ENCODE data around the gene PFN1.
"Not testable (repeated sequence)": the region's sequence is repeated elsewhere in the genome, so short reads cannot be mapped to it uniquely, and the experiment has no call there.

The PFN1 gene

GRCh38 chr17:4934173-4934979 is 14.0 kb downstream of the PFN1 start:
- no peak for DNase-seq (ENCODE audit: low read depth)
- H3K4me3 ChIP-seq (ENCODE audit: low read depth, low read length): no peak overlapping the region

DNA sequence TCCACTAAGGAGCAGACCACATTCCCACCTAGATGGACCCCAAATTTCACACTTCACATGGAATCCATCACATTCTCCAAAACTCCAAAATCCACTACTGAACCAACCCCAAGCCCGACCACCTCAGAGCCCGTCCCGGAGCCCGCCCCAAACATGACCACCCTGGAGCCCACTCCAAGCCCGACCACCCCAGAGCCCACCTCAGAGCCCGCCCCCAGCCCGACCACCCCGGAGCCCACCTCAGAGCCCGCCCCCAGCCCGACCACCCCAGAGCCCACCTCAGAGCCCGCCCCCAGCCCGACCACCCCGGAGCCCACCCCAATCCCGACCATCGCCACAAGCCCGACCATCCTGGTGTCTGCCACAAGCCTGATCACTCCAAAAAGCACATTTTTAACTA is 14.7 kb downstream of the PFN1 start:
- no peak for DNase-seq (ENCODE audit: low read depth)
- H3K4me3 ChIP-seq (ENCODE audit: low read depth, low read length): no peak overlapping the region

- no peak overlapping the region for H3K4me3 ChIP-seq (ENCODE audit: low read depth, low read length)
- DNase-seq (ENCODE audit: low read depth): no peak
Measured at GRCh38 chr17:4932756-4933155, 15.6 kb downstream of the PFN1 start.

- no peak for DNase-seq (ENCODE audit: low read depth)
- H3K4me3 ChIP-seq (ENCODE audit: low read depth, low read length): no peak within 1 kb of the TSS
Measured at GRCh38 chr17:4931963-4932362, 16.4 kb downstream of the PFN1 start, which contains the start of gene GP1BA. Gene GP1BA, plus strand, starts transcription at chr17:4932277. Its CDS starts 328 bp downstream, at chr17:4932605.

DNA sequence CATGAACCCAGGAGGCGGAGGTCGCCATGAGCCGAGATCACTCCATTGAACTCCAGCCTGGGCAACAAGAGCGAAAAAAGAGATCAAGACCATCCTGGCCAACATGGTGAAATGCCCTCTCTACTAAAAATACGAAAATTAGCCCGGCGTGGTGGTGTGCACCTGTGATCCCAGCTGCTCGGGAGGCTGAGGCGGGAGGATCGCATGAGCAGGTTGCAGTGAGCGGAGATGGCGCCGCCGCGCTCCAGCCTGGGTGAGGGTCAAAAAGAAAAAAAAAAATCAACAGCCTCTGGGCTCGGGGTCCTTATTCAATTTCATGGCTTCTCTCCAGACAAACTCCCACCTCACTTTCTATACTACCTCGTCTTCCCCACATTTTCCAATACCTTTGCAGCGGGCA is 19.4 kb downstream of the PFN1 start:
- no peak overlapping the region for H3K4me3 ChIP-seq (ENCODE audit: low read depth, low read length)
- DNase-seq (ENCODE audit: low read depth): no peak

GRCh38 chr17:4926577-4927335 is 21.6 kb downstream of the PFN1 start:
- not testable (repeated sequence) for DNase-seq (ENCODE audit: low read depth)

GRCh38 chr17:4921320-4921719 is 27.0 kb downstream of the PFN1 start:
- H3K4me3 ChIP-seq (ENCODE audit: low read depth, low read length): no peak overlapping the region
- DNase-seq (ENCODE audit: low read depth): no peak

More at GRCh38 chr17:4926577-4927335, 21.6 kb downstream of the PFN1 start:
- H3K4me3 ChIP-seq (ENCODE audit: low read depth, low read length): not testable (repeated sequence)

- no peak overlapping the region for H3K4me3 ChIP-seq (ENCODE audit: low read depth, low read length)
- peak; percentile 49 for DNase-seq (ENCODE audit: low read depth)
Measured at GRCh38 chr17:4920351-4921048, 27.8 kb downstream of the PFN1 start.

DNA sequence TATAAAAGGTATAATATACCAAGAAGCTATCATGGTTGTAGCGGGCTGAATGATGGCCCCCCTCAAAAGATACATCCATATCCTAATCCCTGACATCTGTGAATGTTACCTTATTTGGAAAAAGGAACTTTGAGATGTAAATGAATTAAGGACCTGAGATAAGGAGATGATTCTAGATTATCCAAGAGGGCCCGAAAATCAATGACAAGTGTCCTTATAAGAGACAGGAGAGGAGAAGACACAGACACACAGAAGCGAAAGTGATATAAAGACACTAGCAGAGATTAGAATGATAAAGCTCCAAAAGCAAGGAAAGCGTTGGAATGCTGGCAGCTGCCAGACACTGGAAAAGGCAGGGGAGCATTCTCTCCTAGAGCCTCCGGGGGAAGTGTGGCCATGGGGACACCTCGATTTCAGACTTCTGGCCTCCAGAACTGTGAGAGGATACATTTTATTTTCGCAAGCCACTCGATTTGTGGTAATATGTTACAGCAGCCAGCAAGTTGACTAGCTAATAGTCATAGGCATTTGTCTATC is 28.8 kb downstream of the PFN1 start:
- no peak overlapping the region for H3K4me3 ChIP-seq (ENCODE audit: low read depth, low read length)
- DNase-seq (ENCODE audit: low read depth): no peak

GRCh38 chr17:4914551-4914950 is 33.8 kb downstream of the PFN1 start:
- not testable (repeated sequence) for DNase-seq (ENCODE audit: low read depth); H3K4me3 ChIP-seq (ENCODE audit: low read depth, low read length)

- no peak overlapping the region for H3K4me3 ChIP-seq (ENCODE audit: low read depth, low read length)
- DNase-seq (ENCODE audit: low read depth): no peak
Measured at GRCh38 chr17:4913994-4914393, 34.3 kb downstream of the PFN1 start.

- no peak overlapping the region for H3K4me3 ChIP-seq (ENCODE audit: low read depth, low read length)
Measured at GRCh38 chr17:4908711-4909496, 39.4 kb downstream of the PFN1 start.

GRCh38 chr17:4908301-4908700 is 40.0 kb downstream of the PFN1 start:
- no peak overlapping the region for H3K4me3 ChIP-seq (ENCODE audit: low read depth, low read length)
- DNase-seq (ENCODE audit: low read depth): no peak

More at GRCh38 chr17:4908711-4909496, 39.4 kb downstream of the PFN1 start:
- peak; percentile 62 for DNase-seq (ENCODE audit: low read depth)

DNA sequence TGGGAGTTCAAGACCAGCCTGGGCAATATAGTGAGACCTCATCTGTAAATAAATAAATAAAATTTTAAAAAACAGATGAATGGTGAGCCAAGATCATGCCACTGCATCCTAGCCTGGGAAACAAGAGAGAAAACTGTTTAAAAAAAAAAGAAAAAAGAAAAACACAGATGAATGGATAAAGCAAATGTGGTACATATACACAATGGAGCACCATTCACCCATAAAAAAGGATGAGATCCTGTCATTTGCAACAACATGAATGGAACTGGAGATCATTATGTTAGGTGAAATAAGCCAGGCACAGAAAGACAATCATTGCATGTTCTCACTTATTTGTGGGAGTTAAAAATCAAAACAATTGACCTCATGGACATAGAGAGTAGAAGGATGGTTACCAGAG is 41.7 kb downstream of the PFN1 start:
- H3K4me3 ChIP-seq (ENCODE audit: low read depth, low read length); DNase-seq (ENCODE audit: low read depth): not testable (repeated sequence)

DNA sequence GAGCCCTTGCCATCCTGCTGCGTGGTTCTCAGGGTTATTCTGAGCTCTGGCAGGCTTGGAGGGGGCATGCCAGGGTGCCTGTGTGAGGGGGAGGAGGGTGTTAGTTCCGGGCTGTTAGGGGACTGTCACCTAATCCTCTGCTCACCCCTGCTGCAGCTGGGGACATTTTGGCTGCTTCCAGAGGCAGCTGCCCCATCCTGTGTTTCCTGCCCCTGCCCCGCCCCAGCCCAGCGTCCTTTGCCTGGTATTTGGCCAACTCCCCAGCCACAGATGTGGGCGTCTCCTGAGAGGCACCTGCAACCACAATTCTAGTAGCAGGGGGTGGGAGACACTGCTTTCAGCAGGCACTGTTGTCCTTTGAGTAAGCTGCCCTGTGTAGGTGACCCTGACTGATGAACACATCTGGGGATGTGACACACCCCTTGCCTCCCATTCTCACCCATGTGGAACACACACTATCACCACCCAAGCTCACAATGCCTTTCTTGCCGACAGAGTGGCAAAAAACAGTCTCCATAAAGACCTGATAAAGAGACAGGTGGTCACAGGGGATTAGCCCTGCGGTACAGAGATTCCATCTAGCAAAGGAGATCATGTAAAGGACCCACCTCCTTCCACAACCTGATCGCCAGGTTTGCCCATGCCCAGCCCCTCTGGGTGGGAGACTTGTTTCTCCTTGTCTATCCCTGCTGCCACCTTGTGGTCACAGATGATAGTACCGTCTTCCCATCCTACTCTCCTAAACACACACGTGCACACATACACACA is 45.1 kb downstream of the PFN1 start, which contains the start of gene CHRNE:
TSS of gene CHRNE (minus strand) at position 48 of the 768 bp plus-strand sequence. CDS start at position 13, 35 bp downstream.
- peak; percentile 51 for DNase-seq (ENCODE audit: low read depth)
- H3K4me3 ChIP-seq (ENCODE audit: low read depth, low read length): no peak within 1 kb of the TSS

- no peak for DNase-seq (ENCODE audit: low read depth)
- no peak overlapping the region for H3K4me3 ChIP-seq (ENCODE audit: low read depth, low read length)
Measured at GRCh38 chr17:4902540-4902939, 45.8 kb downstream of the PFN1 start.

DNA sequence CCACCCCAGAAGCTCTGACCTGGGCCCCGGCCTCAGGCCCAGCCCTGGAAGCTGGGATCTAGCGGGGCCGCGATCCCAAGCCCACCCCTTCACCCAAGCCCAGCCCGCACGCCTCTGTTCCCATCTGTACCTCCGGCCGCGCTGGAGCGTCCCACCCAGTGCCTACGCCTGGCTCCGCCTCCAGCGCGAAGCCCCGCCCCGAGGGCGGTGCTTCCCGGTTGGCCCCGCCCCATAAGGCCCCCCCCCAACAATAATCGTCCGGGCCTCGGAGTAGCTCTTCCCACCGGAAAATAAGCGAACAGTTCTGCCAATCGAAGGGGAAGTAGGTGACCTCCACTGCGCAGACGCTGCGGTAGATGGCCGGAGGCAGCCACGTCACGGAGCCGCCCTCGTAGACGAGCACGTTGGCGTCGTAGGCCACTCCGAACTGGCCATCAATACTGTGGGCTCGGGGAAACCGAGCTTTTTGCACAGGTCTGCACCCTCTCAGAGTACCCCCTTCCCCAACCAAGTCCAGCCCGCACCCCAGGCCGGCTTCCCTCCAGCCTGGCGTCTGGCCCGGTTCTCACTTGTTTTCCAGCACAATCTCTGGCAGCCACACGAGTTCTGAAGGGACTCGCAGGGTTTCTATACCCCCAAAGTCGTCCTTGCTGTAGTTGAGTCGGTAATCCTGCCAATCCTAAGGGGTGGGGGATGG is 46.5 kb downstream of the PFN1 start:
- DNase-seq (ENCODE audit: low read depth): no peak
- no peak overlapping the region for H3K4me3 ChIP-seq (ENCODE audit: low read depth, low read length)
